ENCODE measurements around the gene ZGLP1.

The ZGLP1 gene

DNA sequence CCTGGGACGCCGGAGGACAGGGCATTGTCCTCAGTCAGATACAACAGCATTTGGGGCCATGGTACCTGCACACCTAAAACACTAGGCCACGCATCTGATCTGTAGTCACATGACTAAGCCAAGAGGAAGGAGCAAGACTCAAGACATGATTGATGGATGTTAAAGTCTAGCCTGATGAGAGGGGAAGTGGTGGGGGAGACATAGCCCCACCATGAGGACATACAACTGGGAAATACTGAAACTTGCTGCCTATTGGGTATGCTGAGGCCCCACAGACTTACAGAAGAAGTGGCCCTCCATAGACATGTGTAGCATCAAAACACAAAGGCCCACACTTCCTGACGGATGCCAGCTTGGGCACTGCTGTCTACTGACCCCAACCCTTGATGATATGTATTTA, 24.2 kb downstream of the ZGLP1 start:
- Histone ChIP-seq H3K36me3 (ENCODE audit: control insufficient read depth, low read length) (peaks cover 45% of the 10 kb centered on the region), H3K27ac (ENCODE audit: low read depth, low read length) (peak overlapping the region; percentile 73), H3K4me1 (ENCODE audit: control insufficient read depth, low read length) (peaks cover 59% of the 10 kb centered on the region), H3K79me2 (ENCODE audit: control insufficient read depth, low read length) (peaks cover 4% of the 10 kb centered on the region; the same call in 1 of the 2 replicates), H3F3A (ENCODE audit: control insufficient read depth, insufficient read depth) (peaks cover 15% of the 10 kb centered on the region), H3K9me3 (ENCODE audit: control insufficient read depth, insufficient read depth, low read length) (no peaks in the 10 kb centered on the region), H4K20me1 (ENCODE audit: control insufficient read depth, insufficient read depth, low read depth, low read length) (no peaks in the 10 kb centered on the region), H3K27me3 (ENCODE audit: control insufficient read depth, low read length) (peaks cover 10% of the 10 kb centered on the region), H3K4me2 (ENCODE audit: low read length) (peak overlapping the region; percentile 95), H3K4me3 (ENCODE audit: low read length) (no peak overlapping the region), H3K9me2 (replicated peaks; ENCODE audit: control insufficient read depth, low read length) (no peaks in the 10 kb centered on the region)
- TF ChIP-seq EZH2phosphoT487 (IDR thresholded peaks at IDR 0.05; ENCODE audit: borderline replicate concordance, low read length) = no peak
- TF ChIP-seq, protein P1, sequence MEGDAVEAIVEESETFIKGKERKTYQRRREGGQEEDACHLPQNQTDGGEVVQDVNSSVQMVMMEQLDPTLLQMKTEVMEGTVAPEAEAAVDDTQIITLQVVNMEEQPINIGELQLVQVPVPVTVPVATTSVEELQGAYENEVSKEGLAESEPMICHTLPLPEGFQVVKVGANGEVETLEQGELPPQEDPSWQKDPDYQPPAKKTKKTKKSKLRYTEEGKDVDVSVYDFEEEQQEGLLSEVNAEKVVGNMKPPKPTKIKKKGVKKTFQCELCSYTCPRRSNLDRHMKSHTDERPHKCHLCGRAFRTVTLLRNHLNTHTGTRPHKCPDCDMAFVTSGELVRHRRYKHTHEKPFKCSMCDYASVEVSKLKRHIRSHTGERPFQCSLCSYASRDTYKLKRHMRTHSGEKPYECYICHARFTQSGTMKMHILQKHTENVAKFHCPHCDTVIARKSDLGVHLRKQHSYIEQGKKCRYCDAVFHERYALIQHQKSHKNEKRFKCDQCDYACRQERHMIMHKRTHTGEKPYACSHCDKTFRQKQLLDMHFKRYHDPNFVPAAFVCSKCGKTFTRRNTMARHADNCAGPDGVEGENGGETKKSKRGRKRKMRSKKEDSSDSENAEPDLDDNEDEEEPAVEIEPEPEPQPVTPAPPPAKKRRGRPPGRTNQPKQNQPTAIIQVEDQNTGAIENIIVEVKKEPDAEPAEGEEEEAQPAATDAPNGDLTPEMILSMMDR (IDR thresholded peaks at IDR 0.05; ENCODE audit: low read depth, low read length, poor library complexity, severe bottlenecking) = no peak

DNA sequence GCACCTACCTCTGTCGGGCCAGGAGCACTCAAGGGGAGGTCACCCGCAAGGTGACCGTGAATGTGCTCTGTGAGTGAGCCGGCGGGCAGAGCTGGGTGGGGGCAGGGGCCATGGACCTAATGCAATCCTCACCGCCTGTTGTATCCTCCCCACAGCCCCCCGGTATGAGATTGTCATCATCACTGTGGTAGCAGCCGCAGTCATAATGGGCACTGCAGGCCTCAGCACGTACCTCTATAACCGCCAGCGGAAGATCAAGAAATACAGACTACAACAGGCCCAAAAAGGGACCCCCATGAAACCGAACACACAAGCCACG, 24.7 kb downstream of the ZGLP1 start:
- H3K4me3 ChIP-seq (ENCODE audit: low read length) = no peak overlapping the region
- H3K4me2 ChIP-seq (ENCODE audit: low read length) = no peak overlapping the region
- H3K36me3 ChIP-seq (ENCODE audit: control insufficient read depth, low read length) = peaks cover 48% of the 10 kb centered on the region
- H3K4me1 ChIP-seq (ENCODE audit: control insufficient read depth, low read length) = peaks cover 55% of the 10 kb centered on the region
- H3K27me3 ChIP-seq (ENCODE audit: control insufficient read depth, low read length) = peaks cover 5% of the 10 kb centered on the region
- H3F3A ChIP-seq (ENCODE audit: control insufficient read depth, insufficient read depth) = peaks cover 15% of the 10 kb centered on the region
- H3K9me2 ChIP-seq (replicated peaks; ENCODE audit: control insufficient read depth, low read length) = no peaks in the 10 kb centered on the region
- H3K79me2 ChIP-seq (ENCODE audit: control insufficient read depth, low read length) = peaks cover 5% of the 10 kb centered on the region
- H3K9me3 ChIP-seq (ENCODE audit: control insufficient read depth, insufficient read depth, low read length) = no peaks in the 10 kb centered on the region
- H3K27ac ChIP-seq (ENCODE audit: low read depth, low read length) = no peak overlapping the region
- no peak for TF ChIP-seq EZH2phosphoT487 (IDR thresholded peaks at IDR 0.05; ENCODE audit: borderline replicate concordance, low read length)
- TF ChIP-seq, protein P1 (IDR thresholded peaks at IDR 0.05; ENCODE audit: low read depth, low read length, poor library complexity, severe bottlenecking) = no peak
- no peaks in the 10 kb centered on the region for H4K20me1 ChIP-seq (ENCODE audit: control insufficient read depth, insufficient read depth, low read depth, low read length)

- H3K4me3 ChIP-seq (ENCODE audit: low read length) = no peak overlapping the region
- H3K9me2 ChIP-seq (replicated peaks; ENCODE audit: control insufficient read depth, low read length) = no peaks in the 10 kb centered on the region
- H3K79me2 ChIP-seq (ENCODE audit: control insufficient read depth, low read length) = peaks cover 7% of the 10 kb centered on the region
- H3K4me1 ChIP-seq (ENCODE audit: control insufficient read depth, low read length) = peaks cover 51% of the 10 kb centered on the region
- H3K4me2 ChIP-seq (ENCODE audit: low read length) = no peak overlapping the region
- H4K20me1 ChIP-seq (ENCODE audit: control insufficient read depth, insufficient read depth, low read depth, low read length) = no peaks in the 10 kb centered on the region
- H3K27ac ChIP-seq (ENCODE audit: low read depth, low read length) = no peak overlapping the region
- H3K36me3 ChIP-seq (ENCODE audit: control insufficient read depth, low read length) = peaks cover 54% of the 10 kb centered on the region
- H3K27me3 ChIP-seq (ENCODE audit: control insufficient read depth, low read length) = no peaks in the 10 kb centered on the region; the same call in 1 of the 2 replicates
- H3F3A ChIP-seq (ENCODE audit: control insufficient read depth, insufficient read depth) = peaks cover 15% of the 10 kb centered on the region
- no peak for TF ChIP-seq EZH2phosphoT487 (IDR thresholded peaks at IDR 0.05; ENCODE audit: borderline replicate concordance, low read length)
- TF ChIP-seq, protein P1 (IDR thresholded peaks at IDR 0.05; ENCODE audit: low read depth, low read length, poor library complexity, severe bottlenecking) = no peak
- H3K9me3 ChIP-seq (ENCODE audit: control insufficient read depth, insufficient read depth, low read length) = no peaks in the 10 kb centered on the region
Measured at GRCh38 chr19:10284065-10284959, 25.3 kb downstream of the ZGLP1 start.
